ENCODE data around the gene PTGER4.
"Not testable (repeated sequence)": the region's sequence is repeated elsewhere in the genome, so short reads cannot be mapped to it uniquely, and the experiment has no call there.

PTGER4 gene

DNA sequence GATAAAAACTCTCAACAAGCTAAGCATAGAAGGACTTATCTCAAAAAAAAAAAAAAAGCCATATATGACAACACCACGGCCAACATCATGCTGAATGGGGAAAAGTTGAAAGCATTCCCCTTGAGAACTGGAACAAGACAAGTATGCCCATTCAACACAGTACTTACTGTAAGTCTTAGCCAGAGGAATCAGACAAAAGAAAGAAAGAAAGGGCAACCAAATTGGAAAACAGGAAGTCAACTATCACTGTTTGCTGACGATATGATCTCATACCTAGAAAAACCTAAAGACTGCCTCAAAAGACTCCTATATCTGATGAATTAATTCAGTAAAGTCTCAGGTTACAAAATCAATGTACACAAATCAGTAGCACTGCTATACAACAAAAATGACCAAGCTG lies 24.6 kb upstream of the PTGER4 start:
- Histone ChIP-seq H3K27me3 (ENCODE audit: insufficient read depth, insufficient read length) (no peaks in the 10 kb centered on the region), H3K9me3 (ENCODE audit: insufficient read depth, low read length) (no peaks in the 10 kb centered on the region), H3K4me1 (ENCODE audit: insufficient read depth, insufficient read length) (no peaks in the 10 kb centered on the region), H3K9ac (ENCODE audit: insufficient read length, low read depth) (no peak overlapping the region), H3K36me3 (ENCODE audit: insufficient read depth, insufficient read length, low read length) (no peaks in the 10 kb centered on the region), H3K4me3 (ENCODE audit: insufficient read length, low read depth) (no peak overlapping the region)
- TF ChIP-seq ZNF274 (IDR thresholded peaks at IDR 0.05; ENCODE audit: low read depth, low read length) = no peak
- no peak for TF ChIP-seq SUZ12 (IDR thresholded peaks at IDR 0.05; ENCODE audit: extremely low read depth, insufficient read depth, insufficient read length)
- no peak for TF ChIP-seq YY1 (IDR thresholded peaks at IDR 0.05; ENCODE audit: insufficient read depth, insufficient read length)
- no peak for DNase-seq (ENCODE audit: low read depth, low spot score)

GRCh38 chr5:40656091-40656490 lies 23.6 kb upstream of the PTGER4 start:
- H3K36me3 ChIP-seq (ENCODE audit: insufficient read depth, insufficient read length, low read length); H3K9me3 ChIP-seq (ENCODE audit: insufficient read depth, low read length); H3K4me3 ChIP-seq (ENCODE audit: insufficient read length, low read depth); H3K9ac ChIP-seq (ENCODE audit: insufficient read length, low read depth); H3K4me1 ChIP-seq (ENCODE audit: insufficient read depth, insufficient read length); DNase-seq (ENCODE audit: low read depth, low spot score); H3K27me3 ChIP-seq (ENCODE audit: insufficient read depth, insufficient read length): not testable (repeated sequence)

GRCh38 chr5:40656766-40657165 lies 22.9 kb upstream of the PTGER4 start:
- H3K36me3 ChIP-seq (ENCODE audit: insufficient read depth, insufficient read length, low read length) = no peaks in the 10 kb centered on the region
- DNase-seq (ENCODE audit: low read depth, low spot score) = no peak
- H3K4me1 ChIP-seq (ENCODE audit: insufficient read depth, insufficient read length) = no peaks in the 10 kb centered on the region
- no peaks in the 10 kb centered on the region for H3K27me3 ChIP-seq (ENCODE audit: insufficient read depth, insufficient read length)
- H3K4me3 ChIP-seq (ENCODE audit: insufficient read length, low read depth) = no peak overlapping the region
- TF ChIP-seq SUZ12 (IDR thresholded peaks at IDR 0.05; ENCODE audit: extremely low read depth, insufficient read depth, insufficient read length) (no peak), ZNF274 (IDR thresholded peaks at IDR 0.05; ENCODE audit: low read depth, low read length) (no peak), YY1 (IDR thresholded peaks at IDR 0.05; ENCODE audit: insufficient read depth, insufficient read length) (no peak)
- H3K9me3 ChIP-seq (ENCODE audit: insufficient read depth, low read length) = no peaks in the 10 kb centered on the region
- no peak overlapping the region for H3K9ac ChIP-seq (ENCODE audit: insufficient read length, low read depth)

GRCh38 chr5:40660751-40661150 lies 19.0 kb upstream of the PTGER4 start:
- no peaks in the 10 kb centered on the region for H3K36me3 ChIP-seq (ENCODE audit: insufficient read depth, insufficient read length, low read length)
- H3K9ac ChIP-seq (ENCODE audit: insufficient read length, low read depth) = no peak overlapping the region
- H3K4me3 ChIP-seq (ENCODE audit: insufficient read length, low read depth) = no peak overlapping the region
- TF ChIP-seq ZNF274 (IDR thresholded peaks at IDR 0.05; ENCODE audit: low read depth, low read length) = no peak
- TF ChIP-seq YY1 (IDR thresholded peaks at IDR 0.05; ENCODE audit: insufficient read depth, insufficient read length) = no peak
- no peak for TF ChIP-seq SUZ12 (IDR thresholded peaks at IDR 0.05; ENCODE audit: extremely low read depth, insufficient read depth, insufficient read length)
- no peaks in the 10 kb centered on the region for H3K9me3 ChIP-seq (ENCODE audit: insufficient read depth, low read length)
- no peaks in the 10 kb centered on the region for H3K27me3 ChIP-seq (ENCODE audit: insufficient read depth, insufficient read length)
- no peaks in the 10 kb centered on the region for H3K4me1 ChIP-seq (ENCODE audit: insufficient read depth, insufficient read length)
- DNase-seq (ENCODE audit: low read depth, low spot score) = no peak

DNA sequence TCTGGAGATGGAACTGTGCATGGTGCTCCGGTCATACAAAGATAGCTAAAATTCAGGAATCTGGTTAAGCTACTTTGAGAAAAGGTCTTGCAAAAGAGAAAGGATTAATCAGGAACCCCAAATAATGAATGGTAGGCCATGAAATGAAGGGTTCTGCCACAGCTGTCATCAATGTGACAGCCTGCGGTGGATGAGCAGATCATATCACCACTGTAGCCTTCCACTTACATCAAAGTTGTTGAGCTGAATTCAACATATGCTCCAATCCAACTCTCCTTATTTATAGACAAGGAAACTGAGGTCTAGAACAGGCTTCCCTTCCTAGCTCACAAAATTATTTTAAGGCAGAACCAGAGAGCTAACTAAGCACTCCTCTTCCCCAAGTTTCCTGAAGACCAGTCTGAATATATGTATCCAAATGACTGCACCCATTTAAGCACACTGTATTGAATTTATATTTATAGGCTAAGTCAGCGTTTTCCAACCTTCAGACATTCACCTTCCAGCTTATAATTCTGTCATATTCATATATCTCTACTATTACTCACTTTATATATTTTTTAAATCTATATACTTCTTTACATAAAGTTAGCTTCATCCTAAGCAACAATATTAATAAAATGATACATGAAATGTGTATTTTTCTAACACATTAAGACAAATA lies 13.9 kb upstream of the PTGER4 start:
- Histone ChIP-seq H3K4me3 (ENCODE audit: insufficient read length, low read depth) (no peak overlapping the region), H3K9ac (ENCODE audit: insufficient read length, low read depth) (no peak overlapping the region), H3K27me3 (ENCODE audit: insufficient read depth, insufficient read length) (no peaks in the 10 kb centered on the region), H3K4me1 (ENCODE audit: insufficient read depth, insufficient read length) (no peaks in the 10 kb centered on the region), H3K9me3 (ENCODE audit: insufficient read depth, low read length) (no peaks in the 10 kb centered on the region), H3K36me3 (ENCODE audit: insufficient read depth, insufficient read length, low read length) (no peaks in the 10 kb centered on the region)
- TF ChIP-seq YY1 (IDR thresholded peaks at IDR 0.05; ENCODE audit: insufficient read depth, insufficient read length) (no peak), ZNF274 (IDR thresholded peaks at IDR 0.05; ENCODE audit: low read depth, low read length) (no peak), SUZ12 (IDR thresholded peaks at IDR 0.05; ENCODE audit: extremely low read depth, insufficient read depth, insufficient read length) (no peak)
- DNase-seq (ENCODE audit: low read depth, low spot score) = no peak

DNA sequence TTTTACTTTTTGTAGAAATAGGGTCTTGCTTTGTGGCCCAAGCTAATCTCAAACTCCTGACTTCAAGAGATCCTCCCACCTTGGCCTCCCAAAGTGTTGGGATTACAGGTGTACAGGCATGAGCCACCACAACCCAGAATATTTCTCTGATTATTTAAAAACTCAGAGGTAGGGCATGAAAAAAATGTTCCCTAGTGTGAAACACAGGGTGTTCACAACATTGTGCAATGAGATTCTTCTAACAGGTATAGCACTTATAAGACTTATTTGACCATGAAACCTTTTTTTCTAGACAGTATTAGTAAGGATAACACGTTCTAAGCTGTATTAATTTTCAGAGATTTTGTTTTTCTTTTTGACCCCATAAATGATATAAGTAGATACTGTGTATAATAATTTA lies 13.1 kb upstream of the PTGER4 start:
- Histone ChIP-seq H3K9ac (ENCODE audit: insufficient read length, low read depth) (no peak overlapping the region), H3K4me1 (ENCODE audit: insufficient read depth, insufficient read length) (no peaks in the 10 kb centered on the region)
- DNase-seq (ENCODE audit: low read depth, low spot score) = no peak

DNA sequence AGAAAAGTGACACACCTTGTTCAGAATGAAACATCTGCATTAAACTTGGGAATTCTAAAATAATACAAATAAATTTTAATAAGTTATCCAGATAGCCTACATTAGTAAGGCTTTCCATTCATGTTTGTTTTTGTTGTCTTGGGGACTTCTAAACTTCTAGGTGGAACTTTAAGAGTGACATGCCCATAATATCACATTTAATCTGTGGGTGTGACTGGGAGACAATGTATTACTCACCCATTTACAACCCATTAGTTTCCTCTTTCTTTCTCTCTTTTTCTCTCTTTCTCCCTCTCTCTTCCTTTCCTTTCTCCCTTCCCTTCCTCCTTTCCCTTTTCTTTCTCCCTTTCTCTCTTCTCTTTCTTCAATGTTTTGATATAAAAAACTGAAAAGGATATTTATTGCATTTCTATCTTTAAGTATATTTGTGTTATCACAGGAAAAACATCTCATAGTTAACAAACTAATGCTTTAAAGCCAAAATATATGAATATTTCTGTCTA lies 12.5 kb upstream of the PTGER4 start:
- no peak for DNase-seq (ENCODE audit: low read depth, low spot score)
- no peak overlapping the region for H3K4me3 ChIP-seq (ENCODE audit: insufficient read length, low read depth)
- TF ChIP-seq YY1 (IDR thresholded peaks at IDR 0.05; ENCODE audit: insufficient read depth, insufficient read length) (no peak), SUZ12 (IDR thresholded peaks at IDR 0.05; ENCODE audit: extremely low read depth, insufficient read depth, insufficient read length) (no peak), ZNF274 (IDR thresholded peaks at IDR 0.05; ENCODE audit: low read depth, low read length) (no peak)

More for the DNA sequence above, 13.1 kb upstream of the PTGER4 start:
- H3K4me3 ChIP-seq (ENCODE audit: insufficient read length, low read depth) = no peak overlapping the region
- H3K27me3 ChIP-seq (ENCODE audit: insufficient read depth, insufficient read length) = no peaks in the 10 kb centered on the region
- no peaks in the 10 kb centered on the region for H3K9me3 ChIP-seq (ENCODE audit: insufficient read depth, low read length)
- TF ChIP-seq ZNF274 (IDR thresholded peaks at IDR 0.05; ENCODE audit: low read depth, low read length) (no peak), YY1 (IDR thresholded peaks at IDR 0.05; ENCODE audit: insufficient read depth, insufficient read length) (no peak), SUZ12 (IDR thresholded peaks at IDR 0.05; ENCODE audit: extremely low read depth, insufficient read depth, insufficient read length) (no peak)
- H3K36me3 ChIP-seq (ENCODE audit: insufficient read depth, insufficient read length, low read length) = no peaks in the 10 kb centered on the region

More for the DNA sequence above, 12.5 kb upstream of the PTGER4 start:
- Histone ChIP-seq H3K27me3 (ENCODE audit: insufficient read depth, insufficient read length) (no peaks in the 10 kb centered on the region), H3K4me1 (ENCODE audit: insufficient read depth, insufficient read length) (no peaks in the 10 kb centered on the region), H3K36me3 (ENCODE audit: insufficient read depth, insufficient read length, low read length) (no peaks in the 10 kb centered on the region), H3K9ac (ENCODE audit: insufficient read length, low read depth) (no peak overlapping the region), H3K9me3 (ENCODE audit: insufficient read depth, low read length) (no peaks in the 10 kb centered on the region)

Data from NT2/D1 (cell line).